ENCODE data around the gene MRPL32. TPM values are rescaled to one million over a fixed set of nuclear protein-coding genes. Genes with fewer than 3 reads are reported as not detected.

Gene MRPL32
- total RNA-seq, 4 donors from 2014 or later: 30.2 to 58.8 (median 34.5) TPM

- no peak for TF ChIP-seq POLR2A (IDR thresholded peaks at IDR 0.05)
- no peak for TF ChIP-seq CTCF (IDR thresholded peaks at IDR 0.05)
- TF ChIP-seq EP300 (IDR thresholded peaks at IDR 0.05): no peak
- no peak for DNase-seq (ENCODE audit: low spot score in 2 of 2)
- peaks cover 0 to 52% (median 0%) of the 10 kb centered on the region in 3 donors for H3K36me3 ChIP-seq
- no peaks in the 10 kb centered on the region for H3K27me3 ChIP-seq
- H3K27ac ChIP-seq: no peak overlapping the region
- peaks cover 0 to 4% (median 0%) of the 10 kb centered on the region in 4 donors for H3K4me1 ChIP-seq
- H3K4me3 ChIP-seq: no peak overlapping the region
- no peaks in the 10 kb centered on the region for H3K9me3 ChIP-seq
- 73 to 82% methylated on average over 4 of the region's 4 CpGs for WGBS, 2 donors
Measured at GRCh38 chr7:42939457-42940240, 7.5 kb downstream of the MRPL32 start.

DNA sequence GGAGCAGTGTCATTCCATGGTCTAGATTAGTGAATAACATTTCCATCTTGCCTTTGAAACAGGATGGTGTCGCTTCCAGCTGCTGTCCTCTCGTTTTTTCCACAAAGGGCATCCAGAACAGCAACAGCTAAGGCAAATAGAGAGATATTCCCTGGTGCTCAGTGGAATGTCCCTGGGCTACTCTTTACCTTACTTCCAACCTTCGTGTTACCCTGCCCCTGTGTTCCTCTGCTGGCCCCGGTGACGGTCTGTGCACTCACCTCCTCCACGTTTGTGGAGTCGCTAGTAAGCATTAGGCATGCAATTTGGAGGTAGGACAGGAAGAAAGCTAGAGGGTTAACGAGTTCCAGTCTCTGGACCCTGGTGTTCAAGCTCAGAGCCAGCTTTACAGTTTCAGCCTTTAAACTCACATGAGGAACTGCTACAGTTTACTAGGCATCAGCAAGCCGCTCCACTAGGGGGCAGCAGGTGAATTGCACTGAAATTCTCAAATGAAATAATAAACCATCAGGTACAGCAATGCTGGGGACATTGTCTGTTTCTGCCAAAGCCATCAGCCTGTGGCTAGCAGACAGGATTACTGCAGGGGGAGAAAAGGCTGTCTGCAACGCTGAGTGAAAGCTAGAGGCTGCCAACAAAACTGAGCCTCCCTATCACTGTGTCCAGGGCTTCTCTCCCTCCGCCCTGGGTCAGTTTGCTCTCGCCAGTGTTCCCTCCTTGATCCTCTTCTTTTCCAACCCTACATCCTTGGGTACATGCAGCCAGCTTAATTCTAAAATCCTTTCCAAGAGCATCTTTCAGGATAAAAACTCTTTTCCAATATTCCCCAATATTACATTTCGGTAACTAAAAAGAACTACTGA, 9.0 kb downstream of the MRPL32 start:
- H3K27ac ChIP-seq: no peak overlapping the region
- DNase-seq (ENCODE audit: low spot score in 2 of 2): peak; percentile 83 to 95
- H3K4me1 ChIP-seq: peaks cover 0 to 2% (median 0%) of the 10 kb centered on the region in 4 donors
- TF ChIP-seq CTCF (IDR thresholded peaks at IDR 0.05) (peak; percentile 74 to 87 (median 82)), POLR2A (IDR thresholded peaks at IDR 0.05) (no peak), EP300 (IDR thresholded peaks at IDR 0.05) (no peak)
- H3K27me3 ChIP-seq: no peaks in the 10 kb centered on the region
- H3K4me3 ChIP-seq: no peak overlapping the region
- 53% methylated on average over 13 of the region's 13 CpGs for WGBS, 2 donors
- peaks cover 0 to 37% (median 0%) of the 10 kb centered on the region in 3 donors for H3K36me3 ChIP-seq
- no peaks in the 10 kb centered on the region for H3K9me3 ChIP-seq

DNA sequence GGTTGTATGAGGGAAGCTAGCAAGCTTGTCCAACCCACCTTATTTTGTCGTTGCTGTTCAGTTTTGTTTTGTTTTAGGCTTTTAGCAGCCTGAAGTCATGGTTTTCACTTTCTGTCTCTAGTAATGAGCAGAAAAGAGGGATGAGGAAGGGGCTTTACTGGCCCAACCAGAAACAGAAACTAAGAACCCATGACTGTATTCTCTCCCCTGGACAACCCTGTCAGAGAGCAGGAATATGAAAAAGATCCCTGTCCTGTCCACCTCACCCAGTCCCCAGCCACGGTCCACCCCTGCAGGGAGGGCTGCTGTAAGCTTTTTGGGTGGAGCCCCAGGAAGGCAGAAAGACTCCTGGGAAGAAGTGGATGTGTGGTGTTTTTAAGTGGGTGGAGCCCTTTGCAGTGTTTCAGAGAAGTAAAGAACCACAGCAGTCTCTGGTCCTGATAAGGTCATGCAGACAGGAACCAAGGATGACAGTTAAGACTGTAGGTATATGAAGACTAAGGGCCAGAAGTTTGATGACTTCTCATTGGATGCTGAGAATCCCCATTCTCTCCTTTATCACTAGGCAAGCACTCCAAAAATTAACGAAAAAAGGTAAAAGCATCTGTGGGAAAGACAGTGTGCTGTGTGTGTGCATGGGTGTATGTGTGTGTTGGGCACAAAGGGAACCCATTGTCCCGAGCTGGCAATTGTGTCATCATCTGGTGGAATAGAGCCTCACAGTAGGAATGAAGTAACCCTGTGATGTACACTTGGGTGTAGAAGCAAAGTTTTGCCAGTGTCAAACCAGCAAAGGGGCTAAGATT, 13.8 kb downstream of the MRPL32 start:
- TF ChIP-seq CTCF (IDR thresholded peaks at IDR 0.05) (no peak), POLR2A (IDR thresholded peaks at IDR 0.05) (no peak), EP300 (IDR thresholded peaks at IDR 0.05) (no peak)
- Histone ChIP-seq H3K36me3 (no peaks in the 10 kb centered on the region), H3K9me3 (no peaks in the 10 kb centered on the region), H3K4me1 (peaks cover 0 to 2% (median 0%) of the 10 kb centered on the region in 4 donors), H3K27ac (peak overlapping the region in 1 of 4 donors; percentile 41), H3K27me3 (no peaks in the 10 kb centered on the region), H3K4me3 (no peak overlapping the region)
- no peak for DNase-seq (ENCODE audit: low spot score in 2 of 2)
- 18 to 19% methylated on average over 4 of the region's 4 CpGs for WGBS, 2 donors

GRCh38 chr7:42946627-42946950, 14.4 kb downstream of the MRPL32 start:
- no peak overlapping the region for H3K4me3 ChIP-seq
- 94 to 95% methylated on average over 2 of the region's 2 CpGs for WGBS, 2 donors

More at GRCh38 chr7:42946627-42946950, 14.4 kb downstream of the MRPL32 start:
- TF ChIP-seq EP300 (IDR thresholded peaks at IDR 0.05) (no peak), POLR2A (IDR thresholded peaks at IDR 0.05) (no peak), CTCF (IDR thresholded peaks at IDR 0.05) (no peak)
- Histone ChIP-seq H3K36me3 (no peaks in the 10 kb centered on the region), H3K9me3 (no peaks in the 10 kb centered on the region), H3K27me3 (no peaks in the 10 kb centered on the region), H3K4me1 (peaks cover 0 to 2% (median 0%) of the 10 kb centered on the region in 4 donors), H3K27ac (no peak overlapping the region)
- DNase-seq (ENCODE audit: low spot score in 2 of 2): no peak
